ENCODE results near the gene TLK2.
A peak's percentile ranks its signal among the peaks of the same experiment; 100 is the strongest.
"Not testable (repeated sequence)": the region's sequence is repeated elsewhere in the genome, so short reads cannot be mapped to it uniquely, and the experiment has no call there.

TLK2 gene

GRCh38 chr17:62490990-62491389, 12.4 kb downstream of the TLK2 start:
- DNase-seq = not testable (repeated sequence)

GRCh38 chr17:62493049-62493655, 14.5 kb downstream of the TLK2 start:
- not testable (repeated sequence) for DNase-seq

DNA sequence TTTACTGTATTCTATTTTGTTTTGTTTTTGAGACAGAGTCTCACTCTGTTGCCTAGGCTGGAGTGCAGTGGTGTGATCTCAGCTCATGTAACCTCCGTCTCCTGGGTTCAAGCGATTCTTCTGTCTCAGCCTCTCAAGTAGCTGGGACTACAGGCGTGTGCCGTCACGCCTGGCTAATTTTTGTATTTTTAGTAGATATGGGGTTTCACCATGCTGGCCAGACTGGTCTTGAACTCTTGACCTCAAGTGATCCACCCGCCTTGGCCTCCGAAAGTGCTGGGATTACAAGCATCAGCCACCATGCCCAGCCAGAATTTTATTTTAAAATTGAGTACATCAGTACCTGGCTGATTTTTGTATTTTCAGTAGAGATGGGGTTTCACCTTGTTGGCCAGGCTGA, 15.4 kb downstream of the TLK2 start:
- not testable (repeated sequence) for DNase-seq

DNA sequence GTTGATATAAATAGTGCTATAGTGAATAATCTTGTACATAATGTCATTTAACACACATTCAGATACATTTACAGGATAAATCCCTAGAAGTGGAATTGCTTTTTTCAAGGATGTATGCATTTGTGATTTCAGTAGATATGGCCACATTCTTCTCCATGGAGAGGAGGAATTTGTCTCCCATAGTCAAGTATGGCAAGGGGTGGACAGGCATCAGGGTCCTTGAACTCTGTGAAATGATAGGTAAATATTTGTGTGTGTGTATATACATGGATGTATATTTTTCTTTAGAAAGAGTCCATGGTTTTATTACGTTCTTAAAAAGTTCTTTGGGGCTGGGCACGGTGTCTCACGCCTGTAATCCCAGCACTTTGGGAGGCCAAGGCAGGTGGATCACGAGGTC, 17.7 kb downstream of the TLK2 start:
- DNase-seq = not testable (repeated sequence)

DNA sequence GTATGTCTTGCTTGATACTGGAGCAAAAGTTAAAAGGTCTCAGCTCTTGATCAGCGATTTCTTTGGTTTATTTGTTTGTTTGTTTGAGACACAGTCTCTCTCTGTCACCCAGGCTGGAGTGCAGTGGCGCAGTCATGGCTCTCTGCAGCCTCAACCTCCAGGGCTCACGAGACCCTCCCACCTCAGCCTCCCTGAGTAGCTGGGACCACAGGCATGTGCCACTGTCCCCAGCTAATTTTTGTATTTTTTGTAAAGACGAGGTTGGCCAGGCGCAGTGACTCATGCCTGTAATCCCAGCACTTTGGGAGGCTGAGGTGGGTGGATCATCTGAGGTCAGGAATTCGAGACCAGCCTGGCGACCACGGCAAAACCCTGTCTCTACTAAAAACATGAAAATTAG, 20.2 kb downstream of the TLK2 start:
- not testable (repeated sequence) for DNase-seq

DNA sequence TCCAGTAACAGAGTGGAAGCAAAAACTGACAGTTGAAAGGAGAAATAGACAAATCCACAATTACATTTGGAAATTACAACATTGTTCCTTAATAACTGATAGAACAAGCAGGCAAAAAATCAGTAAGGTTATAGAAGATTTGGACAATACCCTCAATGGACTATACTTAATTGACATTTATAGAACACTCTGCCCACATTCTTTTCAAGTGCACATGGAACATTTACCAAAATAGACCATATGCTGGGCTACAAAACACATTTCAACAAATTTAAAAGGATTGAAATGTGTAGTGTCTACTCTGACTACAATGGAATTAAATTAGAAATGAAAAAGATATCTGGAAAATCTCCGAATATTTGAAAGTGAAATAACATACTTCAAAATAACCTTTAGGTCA, 21.8 kb downstream of the TLK2 start:
- not testable (repeated sequence) for DNase-seq

DNA sequence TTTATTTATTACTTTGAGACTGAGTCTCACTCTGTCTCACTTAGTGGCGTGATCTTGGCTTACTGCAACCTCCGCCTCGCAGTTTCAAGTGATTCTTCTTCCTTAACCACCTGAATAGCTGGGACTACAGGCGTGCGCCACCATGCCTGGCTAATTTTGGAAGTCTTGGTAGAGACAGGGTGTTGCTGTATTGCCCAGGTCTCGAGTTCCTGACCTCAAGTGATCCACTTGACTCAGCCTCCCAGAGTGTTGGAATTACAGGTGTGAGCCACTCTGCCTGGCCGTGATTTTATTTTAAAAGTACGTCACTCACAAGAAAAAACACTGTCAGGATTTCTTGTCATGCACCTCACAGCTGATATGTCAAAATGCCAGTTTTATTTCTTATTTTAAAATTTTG, 26.2 kb downstream of the TLK2 start:
- not testable (repeated sequence) for DNase-seq

DNA sequence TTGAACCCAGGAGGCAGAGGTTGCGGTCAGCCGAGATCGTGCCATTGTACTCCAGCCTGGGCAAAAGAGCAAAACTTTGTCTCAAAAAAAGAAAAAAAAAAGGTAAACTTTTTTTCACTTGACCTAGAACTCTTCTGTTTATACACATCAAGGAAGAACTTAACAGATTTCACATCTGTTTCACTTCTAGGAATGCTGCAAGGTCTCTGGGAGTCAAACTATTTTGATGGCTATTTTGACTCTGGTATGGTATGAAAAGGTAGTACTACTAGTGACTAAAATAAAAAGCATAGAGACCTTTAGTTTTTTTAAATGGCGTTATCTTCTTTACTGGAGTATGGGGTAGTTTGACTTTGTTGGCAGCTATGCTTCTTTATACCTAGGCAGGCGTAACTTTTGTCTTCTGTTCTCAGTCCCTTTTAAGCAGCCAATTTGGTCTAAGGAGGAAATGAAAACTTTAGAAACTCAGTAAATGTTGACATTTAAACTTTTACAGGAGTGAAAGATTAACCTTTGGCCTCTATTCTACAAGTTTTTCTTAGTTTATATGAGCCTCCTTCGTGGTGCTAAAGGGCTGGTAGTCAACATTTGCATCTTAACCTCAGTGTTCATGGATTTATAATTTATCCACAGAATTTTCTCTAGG, 28.7 kb downstream of the TLK2 start:
- DNase-seq = not testable (repeated sequence)

DNA sequence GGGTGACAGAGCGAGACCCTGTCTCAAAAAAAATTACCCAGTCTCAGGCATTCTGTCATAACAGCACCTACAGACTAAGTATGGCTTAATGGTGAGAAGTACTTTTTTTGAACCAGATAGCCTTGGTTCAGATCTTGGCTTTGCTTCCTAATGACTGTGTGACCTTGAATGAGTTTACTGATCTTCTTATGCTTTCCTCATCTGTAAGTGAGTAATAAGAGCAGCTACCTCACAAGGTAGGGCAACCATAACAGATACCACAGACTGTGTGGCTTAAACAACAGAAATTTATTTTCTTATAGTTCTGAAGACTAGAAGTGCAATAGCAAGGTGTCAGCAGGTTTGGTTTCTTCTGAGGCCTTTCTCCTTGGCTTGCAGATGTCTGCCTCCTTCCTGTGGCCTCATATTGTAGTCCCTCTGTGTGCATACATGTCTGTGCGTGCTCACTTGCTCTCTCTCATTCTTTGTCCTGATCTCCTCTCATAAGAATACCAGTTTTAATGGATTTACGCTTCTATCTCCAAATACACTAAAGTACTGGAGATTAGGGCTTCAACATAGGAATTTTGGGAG, 31.7 kb downstream of the TLK2 start:
- DNase-seq = not testable (repeated sequence)

GRCh38 chr17:62511014-62511413, 32.4 kb downstream of the TLK2 start:
- DNase-seq = not testable (repeated sequence)

GRCh38 chr17:62516376-62516775, 37.8 kb downstream of the TLK2 start:
- DNase-seq = not testable (repeated sequence)

- DNase-seq = not testable (repeated sequence)
These were observed 42.7 kb downstream of the TLK2 start for GRCh38 chr17:62521295-62521694.

- DNase-seq = not testable (repeated sequence)
These were observed 45.5 kb downstream of the TLK2 start for GRCh38 chr17:62524077-62524476.

GRCh38 chr17:62525317-62525716, 46.7 kb downstream of the TLK2 start:
- DNase-seq = not testable (repeated sequence)

GRCh38 chr17:62530936-62531335, 52.3 kb downstream of the TLK2 start:
- DNase-seq = not testable (repeated sequence)

- DNase-seq = not testable (repeated sequence)
These were observed 57.9 kb downstream of the TLK2 start for GRCh38 chr17:62536557-62536956.

DNA sequence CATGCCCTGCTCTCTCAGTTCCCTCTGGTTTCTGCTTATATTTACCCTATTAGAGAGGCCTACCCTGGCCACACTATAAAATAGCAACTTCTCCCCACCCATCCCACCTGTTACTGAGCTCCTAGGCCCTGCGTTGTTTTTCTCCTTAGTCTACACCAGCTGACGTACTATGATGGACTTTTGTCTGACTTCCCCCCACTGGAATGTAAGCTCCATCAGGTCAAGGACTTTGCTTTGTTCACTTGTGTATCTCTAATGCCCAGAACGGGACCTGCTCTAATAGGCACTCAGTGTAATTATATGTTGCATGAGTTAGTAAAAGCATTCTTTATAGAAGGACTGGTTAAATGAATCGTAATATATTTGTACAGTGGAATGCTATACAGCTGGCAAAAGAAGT, 62.4 kb downstream of the TLK2 start:
- DNase-seq = not testable (repeated sequence)

- not testable (repeated sequence) for DNase-seq
These were observed 64.7 kb downstream of the TLK2 start for GRCh38 chr17:62543278-62543775.

GRCh38 chr17:62546066-62546465, 67.4 kb downstream of the TLK2 start:
- DNase-seq = not testable (repeated sequence)

DNA sequence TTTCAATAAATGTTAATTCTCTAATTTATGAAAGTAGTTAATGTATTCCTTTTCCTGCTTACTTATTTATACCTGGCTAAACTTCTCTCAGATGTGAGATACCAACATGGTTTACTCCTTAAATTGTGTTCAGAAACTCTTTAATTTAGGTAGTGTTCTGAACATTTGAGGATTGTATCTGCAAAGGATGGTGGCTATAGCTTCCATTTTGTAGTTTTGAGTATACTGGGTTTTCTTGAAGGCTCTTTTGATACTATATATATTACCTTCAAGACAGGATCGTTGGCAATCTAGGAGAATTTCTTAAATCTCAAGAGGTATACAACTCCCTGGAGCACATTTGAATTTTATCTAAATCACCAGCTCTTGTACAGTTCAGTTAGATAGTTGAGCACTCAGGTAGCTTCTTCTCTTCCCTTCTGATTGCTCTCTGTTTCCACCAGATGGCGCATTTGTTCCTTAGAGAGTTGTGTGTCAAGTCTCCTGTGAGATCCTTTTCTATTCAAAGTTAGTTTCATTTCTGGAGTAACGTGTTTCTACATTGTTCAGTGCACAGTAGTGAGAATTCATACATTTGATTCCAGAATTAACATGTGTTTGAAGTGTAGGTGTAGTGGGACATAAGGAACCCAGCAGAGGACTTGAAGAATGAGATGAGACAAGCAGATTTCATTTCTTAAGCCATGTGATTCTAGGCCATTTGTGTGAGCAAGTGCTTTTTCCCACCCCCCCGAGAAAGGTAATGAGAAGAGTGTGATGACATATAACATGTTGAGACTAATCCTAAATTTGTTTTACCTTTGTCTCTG, 74.4 kb downstream of the TLK2 start:
- DNase-seq = peak; percentile 18

- DNase-seq = not testable (repeated sequence)
These were observed 78.9 kb downstream of the TLK2 start for GRCh38 chr17:62557532-62557931.

- not testable (repeated sequence) for DNase-seq
These were observed 80.3 kb downstream of the TLK2 start for GRCh38 chr17:62558941-62559340.

GRCh38 chr17:62560971-62561370, 82.3 kb downstream of the TLK2 start:
- not testable (repeated sequence) for DNase-seq

Measured in stimulated activated CD4-positive, alpha-beta T cell treated with anti-CD3 and anti-CD28 coated beads, Interleukin-1b, Interleukin-23, amount 100 ng/mL, for 48 hours (primary cell).